Ishikawa (cell line): ENCODE measurements around the gene GNG7.

Experiments
- EGR1 ChIP-seq: IDR thresholded peaks from 2 replicates; pipeline ENCODE4 v1.6.1; 2012
- TF ChIP-seq, protein P1 (sequence below): IDR thresholded peaks from 2 replicates; pipeline ENCODE4 v1.6.1; 2012

DNA sequence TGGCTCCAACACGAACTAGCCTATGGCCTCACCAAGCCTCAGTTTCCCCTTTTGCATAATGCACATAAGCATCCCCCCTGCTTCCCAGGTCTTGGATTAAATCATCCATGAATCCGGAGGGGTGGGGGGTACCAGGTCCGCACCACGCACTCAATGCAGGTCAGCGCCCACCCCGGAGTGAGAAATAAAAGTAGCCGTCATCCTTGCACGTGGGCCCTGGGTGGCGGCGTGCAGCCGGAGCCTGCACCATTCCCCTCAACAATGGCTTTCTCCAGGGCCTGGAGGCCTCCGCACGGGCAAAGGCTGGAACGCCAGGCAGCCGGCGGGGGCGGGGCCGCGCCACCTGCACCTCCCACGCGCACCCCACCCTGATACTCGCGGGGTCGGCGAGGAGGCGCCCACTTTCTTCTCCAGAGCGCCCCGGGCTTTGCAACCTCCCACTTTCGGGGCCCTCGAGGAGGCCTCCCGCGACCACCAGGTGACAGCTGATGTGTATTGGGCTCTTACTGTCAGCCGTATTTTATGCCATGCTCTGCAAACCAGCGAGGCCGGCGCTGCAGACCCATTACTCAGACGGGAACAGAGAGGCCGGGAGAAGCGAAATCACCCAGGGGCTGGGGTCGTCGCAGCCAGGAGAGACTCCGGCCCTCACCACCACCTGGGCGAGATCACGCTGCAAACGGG lies 227.3 kb downstream of the GNG7 start:
- TF ChIP-seq, protein P1, sequence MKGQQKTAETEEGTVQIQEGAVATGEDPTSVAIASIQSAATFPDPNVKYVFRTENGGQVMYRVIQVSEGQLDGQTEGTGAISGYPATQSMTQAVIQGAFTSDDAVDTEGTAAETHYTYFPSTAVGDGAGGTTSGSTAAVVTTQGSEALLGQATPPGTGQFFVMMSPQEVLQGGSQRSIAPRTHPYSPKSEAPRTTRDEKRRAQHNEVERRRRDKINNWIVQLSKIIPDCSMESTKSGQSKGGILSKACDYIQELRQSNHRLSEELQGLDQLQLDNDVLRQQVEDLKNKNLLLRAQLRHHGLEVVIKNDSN, result peak; percentile 36; the same call in 1 of the 2 replicates
- TF ChIP-seq EGR1, result peak; percentile 77
